ENCODE measurements around the gene INPP5A. TPM values are rescaled to one million over a fixed set of nuclear protein-coding genes. Genes with fewer than 3 reads are reported as not detected.

INPP5A gene
- total and polyA plus RNA-seq, 2 of the 13 experiments (the other 11 are each of a cell fraction or from before 2014, with no cell fraction given) = 17.5 to 37.9 TPM

GRCh38 chr10:132714096-132714985, 176.8 kb downstream of the INPP5A start (continued):
- TF ChIP-seq ZNF530 (CRISPR knock-in tag; IDR thresholded peaks at IDR 0.05; ENCODE audit: low read depth) = no peak
- TF ChIP-seq NFYB (CRISPR knock-in tag; IDR thresholded peaks at IDR 0.05) = no peak
- no peak for TF ChIP-seq FUBP1 (CRISPR knock-in tag; IDR thresholded peaks at IDR 0.05; ENCODE audit: borderline replicate concordance)
- TF ChIP-seq FOXA3 (CRISPR knock-in tag; IDR thresholded peaks at IDR 0.05) = no peak
- TF ChIP-seq GABPA (IDR thresholded peaks at IDR 0.05; ENCODE audit: low read depth, low read length) = no peak
- TF ChIP-seq GABPA (CRISPR knock-in tag; IDR thresholded peaks at IDR 0.05; ENCODE audit: low read depth) = no peak
- TF ChIP-seq ZNF720 (CRISPR knock-in tag; IDR thresholded peaks at IDR 0.05) = no peak
- TF ChIP-seq SMYD3 (CRISPR knock-in tag; IDR thresholded peaks at IDR 0.05) = no peak
- TF ChIP-seq GLMP (CRISPR knock-in tag; IDR thresholded peaks at IDR 0.05; ENCODE audit: borderline replicate concordance) = no peak
- TF ChIP-seq POLR2AphosphoS5 (IDR thresholded peaks at IDR 0.05; ENCODE audit: low read depth, low read length) = no peak
- no peak for TF ChIP-seq BCL6 (CRISPR knock-in tag; IDR thresholded peaks at IDR 0.05)

All from HepG2 (cell line).